Measurements from ENCODE around the gene NFIX.

NFIX gene

GRCh38 chr19:13001166-13001501 lies 5.9 kb downstream of the NFIX start:
- Histone ChIP-seq H3K36me3 (ENCODE audit: control insufficient read depth, insufficient read depth, low read length) (no peaks in the 10 kb centered on the region; the same call in 1 of the 2 replicates), H3K27ac (ENCODE audit: low read length) (no peak overlapping the region), H3K27me3 (ENCODE audit: control insufficient read depth, insufficient read depth, low read length) (peaks cover 32% of the 10 kb centered on the region), H3K9me3 (ENCODE audit: control insufficient read depth, insufficient read depth, low read length) (no peaks in the 10 kb centered on the region), H3K4me3 (ENCODE audit: low read length) (no peak overlapping the region), H3K4me1 (ENCODE audit: control insufficient read depth, insufficient read depth, low read length) (peaks cover under 1% of the 10 kb centered on the region; the same call in 1 of the 2 replicates)
- DNase-seq (ENCODE audit: low read depth, low spot score) = no peak
- no CpG with 5 or more reads among the region's 19 CpGs for WGBS (ENCODE audit: insufficient coverage, insufficient read length)

GRCh38 chr19:13001502-13002165 lies 6.4 kb downstream of the NFIX start:
- H3K36me3 ChIP-seq (ENCODE audit: control insufficient read depth, insufficient read depth, low read length) = no peaks in the 10 kb centered on the region; the same call in 1 of the 2 replicates
- no peaks in the 10 kb centered on the region for H3K9me3 ChIP-seq (ENCODE audit: control insufficient read depth, insufficient read depth, low read length)
- H3K27me3 ChIP-seq (ENCODE audit: control insufficient read depth, insufficient read depth, low read length) = peaks cover 28% of the 10 kb centered on the region
- no peak for DNase-seq (ENCODE audit: low read depth, low spot score)
- H3K27ac ChIP-seq (ENCODE audit: low read length) = no peak overlapping the region
- WGBS (ENCODE audit: insufficient coverage, insufficient read length) = no CpG with 5 or more reads among the region's 41 CpGs
- no peak overlapping the region for H3K4me3 ChIP-seq (ENCODE audit: low read length)
- no peaks in the 10 kb centered on the region for H3K4me1 ChIP-seq (ENCODE audit: control insufficient read depth, insufficient read depth, low read length)

- Histone ChIP-seq H3K36me3 (ENCODE audit: control insufficient read depth, insufficient read depth, low read length) (no peaks in the 10 kb centered on the region; the same call in 1 of the 2 replicates), H3K27ac (ENCODE audit: low read length) (no peak overlapping the region), H3K4me3 (ENCODE audit: low read length) (no peak overlapping the region), H3K9me3 (ENCODE audit: control insufficient read depth, insufficient read depth, low read length) (no peaks in the 10 kb centered on the region), H3K4me1 (ENCODE audit: control insufficient read depth, insufficient read depth, low read length) (no peaks in the 10 kb centered on the region), H3K27me3 (ENCODE audit: control insufficient read depth, insufficient read depth, low read length) (peaks cover 25% of the 10 kb centered on the region)
- no CpG with 5 or more reads among the region's 29 CpGs for WGBS (ENCODE audit: insufficient coverage, insufficient read length)
- DNase-seq (ENCODE audit: low read depth, low spot score) = no peak
These were observed 7.1 kb downstream of the NFIX start for GRCh38 chr19:13002166-13002898.

GRCh38 chr19:13003081-13003480 lies 7.8 kb downstream of the NFIX start:
- no peak for DNase-seq (ENCODE audit: low read depth, low spot score)
- no peaks in the 10 kb centered on the region for H3K4me1 ChIP-seq (ENCODE audit: control insufficient read depth, insufficient read depth, low read length)
- peaks cover 22% of the 10 kb centered on the region for H3K27me3 ChIP-seq (ENCODE audit: control insufficient read depth, insufficient read depth, low read length)
- no peaks in the 10 kb centered on the region for H3K9me3 ChIP-seq (ENCODE audit: control insufficient read depth, insufficient read depth, low read length)
- no peaks in the 10 kb centered on the region for H3K36me3 ChIP-seq (ENCODE audit: control insufficient read depth, insufficient read depth, low read length)
- no peak overlapping the region for H3K27ac ChIP-seq (ENCODE audit: low read length)
- H3K4me3 ChIP-seq (ENCODE audit: low read length) = no peak overlapping the region
- no CpG with 5 or more reads among the region's 15 CpGs for WGBS (ENCODE audit: insufficient coverage, insufficient read length)

- H3K27ac ChIP-seq (ENCODE audit: low read length) = no peak overlapping the region
- H3K27me3 ChIP-seq (ENCODE audit: control insufficient read depth, insufficient read depth, low read length) = peaks cover 27% of the 10 kb centered on the region
- no peaks in the 10 kb centered on the region for H3K4me1 ChIP-seq (ENCODE audit: control insufficient read depth, insufficient read depth, low read length)
- no peaks in the 10 kb centered on the region for H3K9me3 ChIP-seq (ENCODE audit: control insufficient read depth, insufficient read depth, low read length)
- no peaks in the 10 kb centered on the region for H3K36me3 ChIP-seq (ENCODE audit: control insufficient read depth, insufficient read depth, low read length)
- no peak overlapping the region for H3K4me3 ChIP-seq (ENCODE audit: low read length)
- no peak for DNase-seq (ENCODE audit: low read depth, low spot score)
- WGBS (ENCODE audit: insufficient coverage, insufficient read length) = no CpG with 5 or more reads among the region's 7 CpGs
These were observed 9.0 kb downstream of the NFIX start for GRCh38 chr19:13004273-13004672.

- no peak for DNase-seq (ENCODE audit: low read depth, low spot score)
- no peaks in the 10 kb centered on the region; the same call in 1 of the 2 replicates for H3K36me3 ChIP-seq (ENCODE audit: control insufficient read depth, insufficient read depth, low read length)
- H3K4me3 ChIP-seq (ENCODE audit: low read length) = no peak overlapping the region
- WGBS (ENCODE audit: insufficient coverage, insufficient read length) = no CpG with 5 or more reads among the region's 4 CpGs
- H3K9me3 ChIP-seq (ENCODE audit: control insufficient read depth, insufficient read depth, low read length) = no peaks in the 10 kb centered on the region
- H3K4me1 ChIP-seq (ENCODE audit: control insufficient read depth, insufficient read depth, low read length) = peaks cover 5% of the 10 kb centered on the region
- H3K27ac ChIP-seq (ENCODE audit: low read length) = no peak overlapping the region
- H3K27me3 ChIP-seq (ENCODE audit: control insufficient read depth, insufficient read depth, low read length) = peaks cover 36% of the 10 kb centered on the region
These were observed 10.0 kb downstream of the NFIX start for GRCh38 chr19:13005253-13005652.

GRCh38 chr19:13005861-13006370 lies 10.6 kb downstream of the NFIX start:
- peaks cover 43% of the 10 kb centered on the region for H3K27me3 ChIP-seq (ENCODE audit: control insufficient read depth, insufficient read depth, low read length)
- peaks cover 9% of the 10 kb centered on the region for H3K4me1 ChIP-seq (ENCODE audit: control insufficient read depth, insufficient read depth, low read length)
- H3K27ac ChIP-seq (ENCODE audit: low read length) = no peak overlapping the region
- no peak for DNase-seq (ENCODE audit: low read depth, low spot score)
- no CpG with 5 or more reads among the region's 12 CpGs for WGBS (ENCODE audit: insufficient coverage, insufficient read length)
- H3K36me3 ChIP-seq (ENCODE audit: control insufficient read depth, insufficient read depth, low read length) = no peaks in the 10 kb centered on the region; the same call in 1 of the 2 replicates
- no peak overlapping the region for H3K4me3 ChIP-seq (ENCODE audit: low read length)
- no peaks in the 10 kb centered on the region for H3K9me3 ChIP-seq (ENCODE audit: control insufficient read depth, insufficient read depth, low read length)

- no peaks in the 10 kb centered on the region for H3K9me3 ChIP-seq (ENCODE audit: control insufficient read depth, insufficient read depth, low read length)
- DNase-seq (ENCODE audit: low read depth, low spot score) = no peak
- H3K27ac ChIP-seq (ENCODE audit: low read length) = no peak overlapping the region
- WGBS (ENCODE audit: insufficient coverage, insufficient read length) = no CpG with 5 or more reads among the region's 28 CpGs
- no peak overlapping the region for H3K4me3 ChIP-seq (ENCODE audit: low read length)
- H3K4me1 ChIP-seq (ENCODE audit: control insufficient read depth, insufficient read depth, low read length) = peaks cover 11% of the 10 kb centered on the region
- H3K36me3 ChIP-seq (ENCODE audit: control insufficient read depth, insufficient read depth, low read length) = no peaks in the 10 kb centered on the region; the same call in 1 of the 2 replicates
- H3K27me3 ChIP-seq (ENCODE audit: control insufficient read depth, insufficient read depth, low read length) = peaks cover 50% of the 10 kb centered on the region
These were observed 11.4 kb downstream of the NFIX start for GRCh38 chr19:13006431-13007281.

- peaks cover 59% of the 10 kb centered on the region for H3K27me3 ChIP-seq (ENCODE audit: control insufficient read depth, insufficient read depth, low read length)
- no peak overlapping the region for H3K27ac ChIP-seq (ENCODE audit: low read length)
- no peaks in the 10 kb centered on the region for H3K9me3 ChIP-seq (ENCODE audit: control insufficient read depth, insufficient read depth, low read length)
- no CpG with 5 or more reads among the region's 17 CpGs for WGBS (ENCODE audit: insufficient coverage, insufficient read length)
- no peak overlapping the region for H3K4me3 ChIP-seq (ENCODE audit: low read length)
- H3K4me1 ChIP-seq (ENCODE audit: control insufficient read depth, insufficient read depth, low read length) = peaks cover 13% of the 10 kb centered on the region
- no peak for DNase-seq (ENCODE audit: low read depth, low spot score)
- H3K36me3 ChIP-seq (ENCODE audit: control insufficient read depth, insufficient read depth, low read length) = no peaks in the 10 kb centered on the region; the same call in 1 of the 2 replicates
These were observed 12.2 kb downstream of the NFIX start for GRCh38 chr19:13007292-13008045.

Measured in iPS DF 6.9 (cell line).